ENCODE results near the gene ABO. TPM values are rescaled to one million over a fixed set of nuclear protein-coding genes. Genes with fewer than 3 reads are reported as not detected.

The ABO gene
- total RNA-seq = under 1 TPM; 0.19 to 0.31 TPM
- 1.0 TPM for polyA plus RNA-seq (2013, experiment 1 of 2)
- polyA plus RNA-seq (2013, experiment 2 of 2) = 0.59 TPM
- 0 to 1.4 (median 0.13) reads per million in 172 experiments for total RNA-seq

DNA sequence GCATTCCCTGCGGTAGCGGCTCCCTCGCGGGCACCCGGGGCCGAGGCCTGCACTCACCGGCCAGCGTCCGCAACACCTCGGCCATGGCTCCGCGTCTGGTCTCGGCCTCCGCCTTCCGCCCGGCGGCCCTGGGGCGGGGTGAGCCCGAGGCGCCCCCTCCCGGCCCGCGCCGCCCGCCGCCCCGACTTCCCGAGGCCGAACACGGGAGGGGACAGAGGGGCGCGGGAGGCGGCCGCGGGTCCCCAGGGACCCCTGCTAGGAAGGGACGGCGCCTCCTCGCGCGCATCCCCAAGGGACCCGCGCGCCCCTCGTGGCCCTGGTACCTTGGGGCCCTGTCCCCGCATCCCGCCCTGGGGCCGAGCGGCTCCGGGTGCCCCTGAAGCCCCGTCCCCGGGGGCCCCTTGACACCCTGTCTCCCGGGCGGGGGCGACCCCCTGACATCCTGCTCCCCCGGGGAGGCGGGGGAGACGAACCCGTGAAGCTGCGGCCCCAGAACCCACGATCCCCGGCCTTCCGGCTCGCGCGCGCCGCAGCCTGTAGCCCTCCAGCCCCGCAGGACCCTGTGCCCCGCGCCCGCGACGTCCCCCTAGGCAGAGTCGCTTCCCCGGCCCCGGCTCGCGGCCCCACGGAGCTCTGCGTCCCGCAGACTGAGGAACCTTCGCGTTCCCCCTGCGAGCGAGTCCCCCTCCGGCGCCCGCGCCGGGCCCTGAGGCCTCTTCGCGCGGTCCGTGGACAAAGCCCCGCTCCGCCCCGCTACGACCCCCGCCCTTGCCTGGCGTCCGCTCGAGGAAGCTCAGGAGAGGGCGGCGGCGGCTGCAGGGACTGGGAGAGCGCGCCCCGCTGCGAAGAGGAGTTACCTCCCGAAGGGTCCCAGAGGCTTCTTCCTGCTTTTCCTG, at the start of gene ABO:
ABO (minus strand) TSS at position 97 of the 896 bp plus-strand sequence.
- TF ChIP-seq CTCF (IDR thresholded peaks at IDR 0.05) = no peak
- ATAC-seq (ENCODE audit: poor library complexity) (no peak), DNase-seq (no peak)
- peaks cover 0 to 10% of the 10 kb centered on the region in 2 experiments for H3K9me3 ChIP-seq (ENCODE audit: control insufficient read depth in 1 of 2, insufficient read depth in 1 of 2, low read length in 2 of 2)
- H3K4me1 ChIP-seq (ENCODE audit: insufficient read depth, low read length) = peaks cover 4% of the 10 kb centered on the region
- ChIA-PET CTCF (no interaction called here), POLR2A (no interaction called here)
- H3K4me3 ChIP-seq (ENCODE audit: low read length) = no peak within 1 kb of the TSS
- no peaks in the 10 kb centered on the region for H3K36me3 ChIP-seq (ENCODE audit: insufficient read depth, low read length)
- Mint-ChIP-seq H3K4me1 (ENCODE audit: low read depth) (no peaks in the 10 kb centered on the region), H3K9me3 (no peaks in the 10 kb centered on the region), H3K27me3 (peaks cover 69% of the 10 kb centered on the region), H3K27ac (no peak within 1 kb of the TSS), H3K4me3 (no peak within 1 kb of the TSS), H3K36me3 (ENCODE audit: low read depth) (no peaks in the 10 kb centered on the region)
- intact Hi-C loops (cut with DNase I, micrococcal nuclease) = no loop called here
- peaks cover 15 to 24% of the 10 kb centered on the region in 2 experiments for H3K27me3 ChIP-seq (ENCODE audit: control insufficient read depth in 1 of 2, insufficient read depth in 2 of 2, low read length in 2 of 2)
- no peak within 1 kb of the TSS for H3K27ac ChIP-seq (ENCODE audit: low read depth in 1 of 2, low read length in 2 of 2)

DNA sequence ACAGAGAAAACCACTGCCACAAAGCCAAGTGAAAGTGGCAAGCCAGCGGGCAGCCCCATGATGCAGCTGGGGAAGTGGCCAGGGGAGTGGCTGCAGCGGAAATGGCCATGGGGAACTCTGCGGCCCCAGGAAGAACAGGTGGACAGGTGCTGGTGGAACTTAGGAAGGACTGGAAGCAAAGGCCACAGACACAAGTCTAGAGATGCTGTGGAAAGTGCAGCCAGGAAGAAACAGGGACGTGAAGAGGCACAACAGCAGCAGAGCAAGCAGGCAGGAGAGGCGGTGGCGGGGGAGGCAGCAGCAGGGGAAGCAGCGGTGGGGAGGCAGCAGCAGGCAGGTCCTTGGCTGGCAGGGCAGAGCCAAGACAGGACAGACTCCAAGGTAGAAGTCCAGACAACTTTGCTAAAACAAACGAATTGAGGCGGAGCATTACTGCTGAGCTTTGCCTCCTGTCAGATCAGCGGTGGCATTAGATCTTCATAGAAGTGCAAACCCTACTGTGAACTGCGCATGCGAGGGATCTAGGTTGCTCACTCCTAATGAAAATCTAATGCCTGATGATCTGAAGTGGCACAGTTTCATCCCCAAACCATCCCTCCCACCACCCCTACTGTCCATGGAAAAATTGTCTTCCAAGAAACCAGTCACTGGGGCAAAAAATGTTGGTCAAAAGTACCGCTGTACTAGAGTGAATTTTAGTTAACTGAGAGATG, 49.1 kb upstream of the ABO start:
- Mint-ChIP-seq H3K4me1 (ENCODE audit: low read depth) (no peaks in the 10 kb centered on the region), H3K27me3 (no peaks in the 10 kb centered on the region), H3K9me3 (no peaks in the 10 kb centered on the region), H3K27ac (no peak overlapping the region), H3K36me3 (ENCODE audit: low read depth) (peaks cover 15% of the 10 kb centered on the region), H3K4me3 (no peak overlapping the region)
- no peaks in the 10 kb centered on the region for H3K36me3 ChIP-seq (ENCODE audit: insufficient read depth, low read length)
- TF ChIP-seq CTCF (IDR thresholded peaks at IDR 0.05) = no peak
- no peaks in the 10 kb centered on the region for H3K4me1 ChIP-seq (ENCODE audit: insufficient read depth, low read length)
- DNase-seq (no peak), ATAC-seq (ENCODE audit: poor library complexity) (no peak)
- H3K9me3 ChIP-seq (ENCODE audit: control insufficient read depth in 1 of 2, insufficient read depth in 1 of 2, low read length in 2 of 2) = no peaks in the 10 kb centered on the region
- ChIA-PET CTCF (no interaction called here), POLR2A (no interaction called here)
- H3K27me3 ChIP-seq (ENCODE audit: control insufficient read depth in 1 of 2, insufficient read depth in 2 of 2, low read length in 2 of 2) = no peaks in the 10 kb centered on the region
- H3K27ac ChIP-seq (ENCODE audit: low read depth in 1 of 2, low read length in 2 of 2) = no peak overlapping the region
- no peak overlapping the region for H3K4me3 ChIP-seq (ENCODE audit: low read length)
- intact Hi-C loops (cut with DNase I, micrococcal nuclease) = no loop called here

DNA sequence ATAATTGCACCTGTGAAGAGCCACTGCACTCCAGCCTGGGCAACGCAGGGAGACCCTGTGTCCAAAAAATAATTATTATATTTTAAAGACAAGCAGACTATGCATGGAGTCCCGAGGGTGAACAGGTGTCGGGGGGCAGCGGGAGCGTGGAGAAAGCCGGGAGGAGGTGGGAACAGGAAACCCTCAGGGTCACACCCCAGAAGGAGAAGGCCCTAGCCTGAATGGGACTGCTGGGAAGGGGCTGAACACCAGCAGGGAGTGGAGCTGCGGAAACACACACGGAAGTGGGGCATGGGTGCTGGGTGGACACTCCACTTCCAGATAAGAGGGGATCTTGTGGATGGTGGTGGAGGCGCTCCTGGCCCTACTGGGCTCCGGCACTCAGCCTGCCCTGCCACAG, 48.2 kb upstream of the ABO start:
- Mint-ChIP-seq H3K9me3 (no peaks in the 10 kb centered on the region), H3K4me3 (no peak overlapping the region), H3K4me1 (ENCODE audit: low read depth) (no peaks in the 10 kb centered on the region), H3K27me3 (no peaks in the 10 kb centered on the region), H3K36me3 (ENCODE audit: low read depth) (peaks cover 7% of the 10 kb centered on the region), H3K27ac (no peak overlapping the region)
- intact Hi-C loops (cut with DNase I, micrococcal nuclease) = no loop called here
- H3K27ac ChIP-seq (ENCODE audit: low read depth in 1 of 2, low read length in 2 of 2) = no peak overlapping the region
- TF ChIP-seq CTCF (IDR thresholded peaks at IDR 0.05) = no peak
- no peak for DNase-seq
- ATAC-seq (ENCODE audit: poor library complexity) = no peak
- H3K36me3 ChIP-seq (ENCODE audit: insufficient read depth, low read length) = no peaks in the 10 kb centered on the region
- POLR2A ChIA-PET = no interaction called here
- no peaks in the 10 kb centered on the region for H3K9me3 ChIP-seq (ENCODE audit: control insufficient read depth in 1 of 2, insufficient read depth in 1 of 2, low read length in 2 of 2)
- CTCF ChIA-PET = no interaction called here
- H3K4me3 ChIP-seq (ENCODE audit: low read length) = no peak overlapping the region
- H3K27me3 ChIP-seq (ENCODE audit: control insufficient read depth in 1 of 2, insufficient read depth in 2 of 2, low read length in 2 of 2) = no peaks in the 10 kb centered on the region
- H3K4me1 ChIP-seq (ENCODE audit: insufficient read depth, low read length) = no peaks in the 10 kb centered on the region

All from CD4-positive, alpha-beta T cell (primary cell).